Right lobe of liver (tissue), 4 donors: Measurements from ENCODE around the gene CTNND2.

Source experiments
- POLR2A ChIP-seq: fragments of 450-650 bp; IDR thresholded peaks from one replicate; pipeline ENCODE4 v1.6.1; 2017; ENCODE audit warnings: antibody characterized with exemption, mild to moderate bottlenecking
- TF ChIP-seq, protein P1 (sequence below), 4 donors: fragments of 200-600 bp in 3 of 4; fragments of 450-650 bp in 1 of 4; IDR thresholded peaks; one replicate each; pipeline versions ENCODE4 v1.5.1 to v1.8.0; 2016 to 2022; ENCODE audit warnings: antibody characterized with exemption in 4 of 4, mild to moderate bottlenecking in 2 of 4
- donor health status: DM: no; HTN: no; CAD: no.
- donor health status: DM: no; HTN: no; CAD: no.
- donor health status: DM: no; HTN: yes; CAD: no.

DNA sequence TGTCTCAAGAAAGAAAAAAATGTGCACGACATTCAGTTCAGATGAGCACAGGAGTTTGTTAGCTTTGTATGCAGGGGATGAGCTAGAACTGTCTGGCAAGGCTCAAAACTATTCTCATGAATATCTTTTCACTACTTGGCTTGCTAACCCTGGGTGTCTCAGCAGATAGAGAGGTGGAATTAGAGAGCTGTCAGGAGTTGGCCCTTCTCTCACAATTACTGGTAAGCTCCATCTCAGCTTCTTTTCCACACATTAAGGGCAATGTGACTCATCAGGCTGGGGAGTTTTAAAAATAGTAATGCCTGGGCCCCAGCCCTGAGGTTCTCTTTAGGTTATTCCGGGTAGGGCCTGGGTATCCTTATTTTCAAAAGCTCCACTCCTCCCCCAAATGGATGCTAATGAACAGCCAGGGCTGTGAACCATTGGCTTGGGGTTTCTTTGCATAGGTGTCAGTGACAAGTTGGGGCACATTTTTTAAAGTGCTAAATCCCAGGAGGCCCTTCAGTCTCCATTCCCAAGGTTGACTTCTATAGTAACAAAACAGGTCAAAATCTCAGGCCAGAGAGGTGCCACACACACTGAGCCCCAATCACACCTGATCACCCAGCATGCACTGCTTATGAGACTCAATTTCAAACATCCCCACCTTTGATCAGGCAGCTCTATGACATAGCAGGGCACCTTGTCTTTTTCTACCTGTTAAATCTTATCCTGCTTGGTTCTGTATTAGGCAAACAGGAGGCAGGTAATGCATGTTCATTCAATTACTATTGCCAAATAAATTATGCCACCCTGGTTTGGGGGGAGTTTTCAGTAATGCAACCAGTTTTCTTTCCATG, 903.5 kb downstream of the CTNND2 start:
- TF ChIP-seq POLR2A: no peak
- TF ChIP-seq, protein P1, sequence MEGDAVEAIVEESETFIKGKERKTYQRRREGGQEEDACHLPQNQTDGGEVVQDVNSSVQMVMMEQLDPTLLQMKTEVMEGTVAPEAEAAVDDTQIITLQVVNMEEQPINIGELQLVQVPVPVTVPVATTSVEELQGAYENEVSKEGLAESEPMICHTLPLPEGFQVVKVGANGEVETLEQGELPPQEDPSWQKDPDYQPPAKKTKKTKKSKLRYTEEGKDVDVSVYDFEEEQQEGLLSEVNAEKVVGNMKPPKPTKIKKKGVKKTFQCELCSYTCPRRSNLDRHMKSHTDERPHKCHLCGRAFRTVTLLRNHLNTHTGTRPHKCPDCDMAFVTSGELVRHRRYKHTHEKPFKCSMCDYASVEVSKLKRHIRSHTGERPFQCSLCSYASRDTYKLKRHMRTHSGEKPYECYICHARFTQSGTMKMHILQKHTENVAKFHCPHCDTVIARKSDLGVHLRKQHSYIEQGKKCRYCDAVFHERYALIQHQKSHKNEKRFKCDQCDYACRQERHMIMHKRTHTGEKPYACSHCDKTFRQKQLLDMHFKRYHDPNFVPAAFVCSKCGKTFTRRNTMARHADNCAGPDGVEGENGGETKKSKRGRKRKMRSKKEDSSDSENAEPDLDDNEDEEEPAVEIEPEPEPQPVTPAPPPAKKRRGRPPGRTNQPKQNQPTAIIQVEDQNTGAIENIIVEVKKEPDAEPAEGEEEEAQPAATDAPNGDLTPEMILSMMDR (IDR thresholded peaks at IDR 0.05): no peak
